Subcutaneous abdominal adipose tissue (tissue), 5 donors: ENCODE results near the gene ADAMTS17.
"Not testable (repeated sequence)": the region's sequence is repeated elsewhere in the genome, so short reads cannot be mapped to it uniquely, and the experiment has no call there.

Experiments
- H3K27ac ChIP-seq: one replicate; pipeline ENCODE4 v1.7.0; 2013; ENCODE audit warnings: low read depth, mild to moderate bottlenecking, inconsistent platforms, low read length, moderate library complexity
- H3K27me3 ChIP-seq, 5 donors: one replicate each; pipeline ENCODE4 v1.7.0; 2013; ENCODE audit warnings: low read length in 5 of 5, inconsistent platforms in 1 of 5; ENCODE audit not compliant: control insufficient read depth in 5 of 5, insufficient read depth in 4 of 5
- H3K36me3 ChIP-seq, 5 donors: one replicate each; pipeline ENCODE4 v1.7.0; 2013; ENCODE audit warnings: low read length in 5 of 5; ENCODE audit not compliant: control insufficient read depth in 5 of 5, insufficient read depth in 5 of 5
- H3K4me1 ChIP-seq, 5 donors: one replicate each; pipeline ENCODE4 v1.7.0; 2013; ENCODE audit warnings: low read length in 5 of 5, mild to moderate bottlenecking in 3 of 5, moderate library complexity in 1 of 5; ENCODE audit not compliant: control insufficient read depth in 5 of 5, insufficient read depth in 5 of 5
- H3K4me3 ChIP-seq, 5 donors: one replicate each; pipeline ENCODE4 v1.7.0; 2013; ENCODE audit warnings: low read length in 5 of 5, low read depth in 1 of 5
- H3K9ac ChIP-seq, 5 donors: one replicate each; pipeline ENCODE4 v1.7.0; 2013; ENCODE audit warnings: low read length in 5 of 5, mild to moderate bottlenecking in 4 of 5, moderate library complexity in 3 of 5
- H3K9me3 ChIP-seq, 5 donors: one replicate each; pipeline ENCODE4 v1.7.0; 2013; ENCODE audit warnings: low read length in 5 of 5; ENCODE audit not compliant: control insufficient read depth in 5 of 5
- donor health status: healthy.
- donor health status: healthy.
- donor health status: healthy.
- donor health status: healthy.
- donor health status: healthy.

Gene ADAMTS17

GRCh38 chr15:100339999-100340398 is 1.8 kb downstream of the ADAMTS17 start:
- Histone ChIP-seq H3K4me3 (no peak overlapping the region), H3K4me1 (peaks cover 4 to 16% (median 8%) of the 10 kb centered on the region in 5 donors), H3K36me3 (no peaks in the 10 kb centered on the region), H3K27me3 (peaks cover 0 to 10% (median 0%) of the 10 kb centered on the region in 5 donors), H3K9ac (no peak overlapping the region), H3K27ac (no peak overlapping the region), H3K9me3 (no peaks in the 10 kb centered on the region)

GRCh38 chr15:100339451-100339850 is 2.3 kb downstream of the ADAMTS17 start:
- H3K9me3 ChIP-seq, H3K4me3 ChIP-seq, H3K9ac ChIP-seq, H3K27ac ChIP-seq, H3K36me3 ChIP-seq: not testable (repeated sequence)
- Histone ChIP-seq H3K27me3 (peaks cover 0 to 11% (median 0%) of the 10 kb centered on the region in 5 donors), H3K4me1 (peaks cover 4 to 16% (median 8%) of the 10 kb centered on the region in 5 donors)

- Histone ChIP-seq H3K27me3 (peaks cover 0 to 13% (median 0%) of the 10 kb centered on the region in 5 donors), H3K9ac (no peak overlapping the region), H3K4me3 (no peak overlapping the region), H3K4me1 (peaks cover 4 to 16% (median 8%) of the 10 kb centered on the region in 5 donors), H3K9me3 (no peaks in the 10 kb centered on the region), H3K36me3 (no peaks in the 10 kb centered on the region), H3K27ac (no peak overlapping the region)
Measured at GRCh38 chr15:100338971-100339444, 2.8 kb downstream of the ADAMTS17 start.

DNA sequence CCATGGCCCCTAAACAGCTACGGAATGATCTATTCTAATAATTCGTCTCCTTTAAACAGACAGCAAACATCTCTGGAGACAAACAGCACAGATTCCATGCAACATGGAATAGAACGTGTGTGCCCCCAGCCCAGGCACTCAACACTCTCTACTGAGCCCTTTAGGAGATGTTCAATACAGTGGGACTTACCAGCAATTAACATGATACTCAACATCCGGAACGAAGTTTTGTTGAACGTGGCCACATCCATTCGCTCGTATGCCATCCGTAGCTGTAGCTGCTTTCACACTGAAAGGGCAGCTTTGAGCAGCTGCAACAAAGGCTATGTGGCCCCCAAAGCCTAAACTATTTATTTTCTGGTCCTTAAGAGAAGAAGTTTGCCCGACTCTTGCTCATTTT is 3.5 kb downstream of the ADAMTS17 start:
- Histone ChIP-seq H3K4me1 (peaks cover 4 to 16% (median 8%) of the 10 kb centered on the region in 5 donors), H3K9me3 (no peaks in the 10 kb centered on the region), H3K4me3 (no peak overlapping the region), H3K36me3 (no peaks in the 10 kb centered on the region), H3K9ac (no peak overlapping the region), H3K27me3 (peaks cover 0 to 13% (median 0%) of the 10 kb centered on the region in 5 donors), H3K27ac (no peak overlapping the region)

GRCh38 chr15:100337096-100338044 is 4.4 kb downstream of the ADAMTS17 start:
- no peaks in the 10 kb centered on the region for H3K9me3 ChIP-seq
- H3K27me3 ChIP-seq: peaks cover 0 to 13% (median 0%) of the 10 kb centered on the region in 5 donors
- H3K27ac ChIP-seq: no peak overlapping the region
- peaks cover 4 to 15% (median 7%) of the 10 kb centered on the region in 5 donors for H3K4me1 ChIP-seq
- no peak overlapping the region for H3K9ac ChIP-seq
- no peaks in the 10 kb centered on the region for H3K36me3 ChIP-seq
- no peak overlapping the region for H3K4me3 ChIP-seq

- Histone ChIP-seq H3K4me1 (peaks cover 0 to 11% (median 4%) of the 10 kb centered on the region in 5 donors), H3K27ac (no peak overlapping the region), H3K4me3 (no peak overlapping the region), H3K27me3 (peaks cover 0 to 13% (median 0%) of the 10 kb centered on the region in 5 donors), H3K36me3 (no peaks in the 10 kb centered on the region), H3K9ac (no peak overlapping the region), H3K9me3 (no peaks in the 10 kb centered on the region)
Measured at GRCh38 chr15:100336061-100336460, 5.7 kb downstream of the ADAMTS17 start.

DNA sequence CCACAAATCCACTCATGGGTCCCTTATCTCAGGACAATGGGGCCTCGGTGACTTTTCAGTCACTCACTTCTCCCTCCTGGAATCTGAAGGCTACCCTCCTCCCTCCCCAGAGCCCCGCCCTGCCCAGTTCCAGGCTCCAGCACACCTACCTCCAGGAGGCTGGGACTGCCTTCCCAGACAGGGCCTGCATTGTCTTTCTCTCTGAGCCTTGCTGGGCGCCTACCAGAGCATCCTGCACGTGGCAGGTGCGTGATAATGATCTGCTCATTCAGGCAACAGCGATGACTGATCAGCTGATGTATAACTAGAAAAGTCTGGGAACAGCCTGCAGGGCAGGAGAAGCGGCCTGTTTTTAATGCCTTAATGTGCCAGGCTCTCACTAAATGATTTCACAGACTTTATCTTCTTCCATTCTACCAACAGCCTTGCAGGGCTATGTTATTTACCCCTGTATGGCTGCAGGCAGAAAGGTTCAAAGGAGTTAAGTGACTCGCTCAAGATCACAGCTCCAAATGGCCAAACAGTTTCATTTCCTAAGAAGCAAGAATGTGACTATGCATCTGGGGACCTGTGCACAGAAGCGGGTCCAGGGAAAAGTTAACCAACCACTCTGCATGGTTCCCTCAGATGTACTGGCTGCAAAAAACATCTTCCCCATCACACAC is 6.3 kb downstream of the ADAMTS17 start:
- Histone ChIP-seq H3K4me1 (peaks cover 0 to 5% (median 0%) of the 10 kb centered on the region in 5 donors), H3K9me3 (no peaks in the 10 kb centered on the region), H3K9ac (no peak overlapping the region), H3K36me3 (no peaks in the 10 kb centered on the region), H3K4me3 (no peak overlapping the region), H3K27ac (no peak overlapping the region), H3K27me3 (peaks cover 0 to 11% (median 0%) of the 10 kb centered on the region in 5 donors)

- H3K27ac ChIP-seq: no peak overlapping the region
- no peak overlapping the region for H3K9ac ChIP-seq
- H3K9me3 ChIP-seq: no peaks in the 10 kb centered on the region
- peaks cover 0 to 5% (median 0%) of the 10 kb centered on the region in 5 donors for H3K4me1 ChIP-seq
- H3K27me3 ChIP-seq: peaks cover 0 to 6% (median 0%) of the 10 kb centered on the region in 5 donors
- no peak overlapping the region for H3K4me3 ChIP-seq
- H3K36me3 ChIP-seq: no peaks in the 10 kb centered on the region
Measured at GRCh38 chr15:100334905-100335304, 6.9 kb downstream of the ADAMTS17 start.

DNA sequence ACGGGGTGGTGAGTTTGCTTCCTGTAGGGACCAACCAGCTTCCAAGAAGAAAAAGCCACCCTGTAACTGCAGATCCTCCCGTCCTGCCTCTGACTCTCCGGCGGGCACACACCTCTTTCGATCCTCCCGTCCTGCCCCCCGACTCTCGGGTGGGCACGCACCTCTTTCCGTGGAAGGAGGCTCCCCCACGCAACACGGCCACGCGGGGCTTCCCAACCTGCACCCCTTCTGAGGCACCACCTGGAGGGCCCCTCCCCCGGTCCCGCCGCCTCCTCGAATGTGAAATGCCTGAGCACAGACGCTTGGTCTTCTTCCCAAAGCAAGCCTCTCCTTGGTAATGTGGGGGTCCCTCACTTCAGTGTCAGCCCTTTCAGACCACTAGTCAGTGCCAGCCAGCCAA is 7.3 kb downstream of the ADAMTS17 start:
- no peak overlapping the region for H3K9ac ChIP-seq
- H3K27ac ChIP-seq: no peak overlapping the region

DNA sequence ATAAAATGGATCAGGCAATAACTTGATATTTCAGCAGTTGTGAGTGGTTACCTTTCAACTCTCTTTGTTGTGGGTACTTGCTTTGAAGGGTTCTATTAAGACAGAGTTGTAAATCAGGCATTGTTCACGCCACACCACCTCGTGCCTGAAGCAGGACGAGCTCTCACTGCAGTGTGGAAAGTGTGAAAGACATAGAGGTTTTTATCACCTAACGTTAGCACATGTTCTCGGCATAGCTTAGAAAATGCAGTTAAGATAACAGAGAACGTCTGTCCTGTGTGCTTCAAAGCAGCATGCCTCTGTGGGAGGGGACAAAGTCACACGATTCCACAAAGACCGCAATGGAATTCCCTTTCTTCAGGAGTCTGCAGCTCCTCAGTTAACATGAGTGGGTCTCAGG is 7.8 kb downstream of the ADAMTS17 start:
- Histone ChIP-seq H3K27me3 (peaks cover 0 to 4% (median 0%) of the 10 kb centered on the region in 5 donors), H3K9ac (no peak overlapping the region), H3K4me3 (no peak overlapping the region), H3K36me3 (no peaks in the 10 kb centered on the region), H3K9me3 (no peaks in the 10 kb centered on the region), H3K27ac (no peak overlapping the region), H3K4me1 (peaks cover 0 to 5% (median 0%) of the 10 kb centered on the region in 5 donors)

More for the DNA sequence above, 7.3 kb downstream of the ADAMTS17 start:
- H3K9me3 ChIP-seq: no peaks in the 10 kb centered on the region
- no peak overlapping the region for H3K4me3 ChIP-seq
- no peaks in the 10 kb centered on the region for H3K36me3 ChIP-seq
- H3K27me3 ChIP-seq: peaks cover 0 to 4% (median 0%) of the 10 kb centered on the region in 5 donors
- peaks cover 0 to 5% (median 0%) of the 10 kb centered on the region in 5 donors for H3K4me1 ChIP-seq
